ENCODE data around the gene MRPL39. TPM values are rescaled to one million over a fixed set of nuclear protein-coding genes. Genes with fewer than 3 reads are reported as not detected.
A peak's percentile ranks its signal among the peaks of the same experiment; 100 is the strongest.

MRPL39 gene
- 34.5 and 39.3 TPM in 2 replicates for total RNA-seq

DNA sequence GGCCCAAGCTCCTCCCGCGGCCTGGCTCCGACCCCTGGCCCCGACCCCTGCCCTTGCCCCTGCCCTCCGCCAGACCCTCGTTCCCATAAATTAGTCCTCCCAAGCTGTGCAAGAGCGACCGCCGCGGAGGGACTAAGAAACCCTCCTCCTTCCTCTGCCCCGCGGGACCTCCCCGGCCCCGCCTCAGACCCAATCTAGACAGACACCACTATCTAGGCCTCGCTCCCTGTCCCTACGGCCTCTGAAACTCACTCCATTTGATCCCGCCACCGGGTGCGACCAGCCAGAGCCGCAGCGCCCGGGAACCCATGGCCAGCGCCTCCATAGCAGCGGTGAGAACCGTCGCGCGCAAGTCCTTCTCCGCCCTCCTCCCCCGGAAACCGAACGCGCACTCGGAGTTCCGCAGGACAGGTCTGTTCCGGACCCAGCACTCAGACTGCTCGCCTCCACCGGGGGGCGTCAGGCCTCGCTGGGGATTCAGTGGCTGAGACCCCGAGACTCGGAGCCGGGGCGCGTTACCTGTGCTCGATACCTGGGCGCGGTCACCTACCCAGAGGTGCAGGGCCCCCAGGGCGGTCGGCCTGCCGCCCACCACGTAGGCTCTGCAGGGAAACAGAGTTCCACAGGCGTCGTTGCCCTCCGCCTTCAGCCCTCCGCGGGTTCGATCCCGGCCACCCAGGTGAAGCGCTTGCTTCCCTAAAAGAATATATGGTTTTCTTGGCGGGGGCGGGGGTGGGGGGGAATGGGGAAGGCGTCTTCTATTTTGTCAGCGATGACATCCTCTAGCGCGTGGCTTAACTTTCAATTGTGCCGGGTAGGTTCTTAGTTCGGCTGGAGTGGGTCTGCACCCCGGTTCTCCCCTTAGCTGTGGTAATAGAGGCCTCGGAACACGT lies at the start of gene MRPL39:
Gene MRPL39 (minus strand): TSS at position 331 of the 893 bp plus-strand sequence. CDS start 6 bp downstream, at position 325.
- TF ChIP-seq, protein P1, sequence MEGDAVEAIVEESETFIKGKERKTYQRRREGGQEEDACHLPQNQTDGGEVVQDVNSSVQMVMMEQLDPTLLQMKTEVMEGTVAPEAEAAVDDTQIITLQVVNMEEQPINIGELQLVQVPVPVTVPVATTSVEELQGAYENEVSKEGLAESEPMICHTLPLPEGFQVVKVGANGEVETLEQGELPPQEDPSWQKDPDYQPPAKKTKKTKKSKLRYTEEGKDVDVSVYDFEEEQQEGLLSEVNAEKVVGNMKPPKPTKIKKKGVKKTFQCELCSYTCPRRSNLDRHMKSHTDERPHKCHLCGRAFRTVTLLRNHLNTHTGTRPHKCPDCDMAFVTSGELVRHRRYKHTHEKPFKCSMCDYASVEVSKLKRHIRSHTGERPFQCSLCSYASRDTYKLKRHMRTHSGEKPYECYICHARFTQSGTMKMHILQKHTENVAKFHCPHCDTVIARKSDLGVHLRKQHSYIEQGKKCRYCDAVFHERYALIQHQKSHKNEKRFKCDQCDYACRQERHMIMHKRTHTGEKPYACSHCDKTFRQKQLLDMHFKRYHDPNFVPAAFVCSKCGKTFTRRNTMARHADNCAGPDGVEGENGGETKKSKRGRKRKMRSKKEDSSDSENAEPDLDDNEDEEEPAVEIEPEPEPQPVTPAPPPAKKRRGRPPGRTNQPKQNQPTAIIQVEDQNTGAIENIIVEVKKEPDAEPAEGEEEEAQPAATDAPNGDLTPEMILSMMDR (IDR thresholded peaks at IDR 0.05; ENCODE audit: insufficient read depth, low read depth, low read length), result peak; percentile 71
- DNase-seq (ENCODE audit: low read depth), result peak; percentile 91

DNA sequence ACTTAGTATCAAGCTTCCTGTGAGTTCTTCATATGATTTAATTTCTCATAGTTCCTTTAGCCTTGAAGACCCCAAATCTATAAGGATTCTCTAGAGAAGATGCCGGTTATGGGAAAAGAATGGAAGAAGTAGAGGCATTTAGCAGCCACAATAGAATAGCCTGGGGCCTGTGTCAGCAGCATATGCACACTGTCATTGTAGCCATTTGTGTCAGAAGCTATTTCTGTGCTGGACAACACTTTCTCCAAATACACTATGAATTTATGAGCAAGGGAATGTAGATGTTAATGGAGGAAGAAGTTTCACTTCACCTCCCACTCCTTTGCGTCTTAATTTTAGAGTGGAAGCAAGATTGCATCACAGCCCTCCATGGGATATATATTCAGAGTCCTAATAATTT lies 49.1 kb upstream of the MRPL39 start:
- no peak for DNase-seq (ENCODE audit: low read depth)
- no peak overlapping the region for H3K4me3 ChIP-seq (ENCODE audit: low read depth, low read length)
- TF ChIP-seq, protein P1 (IDR thresholded peaks at IDR 0.05; ENCODE audit: insufficient read depth, low read depth, low read length), result no peak

More for the DNA sequence above, at the start of gene MRPL39:
- H3K4me3 ChIP-seq (ENCODE audit: low read depth, low read length), result peak within 1 kb of the TSS; percentile 89

DNA sequence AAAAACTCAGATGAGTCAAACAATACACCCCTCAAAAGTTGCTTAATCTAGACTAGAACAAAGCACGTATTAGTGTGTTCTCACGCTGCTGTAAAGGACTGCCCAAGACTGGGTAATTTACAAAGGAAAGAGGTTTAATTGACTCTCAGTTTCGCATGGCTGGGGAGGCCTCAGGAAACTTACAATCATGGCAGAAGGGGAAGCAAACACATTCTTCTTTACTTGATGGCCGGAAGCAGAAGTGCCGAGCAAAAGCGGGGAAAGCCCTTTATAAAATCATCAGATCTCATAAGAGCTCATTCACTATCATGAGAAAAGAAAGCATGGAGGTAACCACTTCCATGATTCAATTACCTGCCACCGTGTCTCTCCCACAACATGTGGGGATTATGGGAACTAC lies 41.9 kb upstream of the MRPL39 start:
- no peak overlapping the region for H3K4me3 ChIP-seq (ENCODE audit: low read depth, low read length)
- no peak for DNase-seq (ENCODE audit: low read depth)

DNA sequence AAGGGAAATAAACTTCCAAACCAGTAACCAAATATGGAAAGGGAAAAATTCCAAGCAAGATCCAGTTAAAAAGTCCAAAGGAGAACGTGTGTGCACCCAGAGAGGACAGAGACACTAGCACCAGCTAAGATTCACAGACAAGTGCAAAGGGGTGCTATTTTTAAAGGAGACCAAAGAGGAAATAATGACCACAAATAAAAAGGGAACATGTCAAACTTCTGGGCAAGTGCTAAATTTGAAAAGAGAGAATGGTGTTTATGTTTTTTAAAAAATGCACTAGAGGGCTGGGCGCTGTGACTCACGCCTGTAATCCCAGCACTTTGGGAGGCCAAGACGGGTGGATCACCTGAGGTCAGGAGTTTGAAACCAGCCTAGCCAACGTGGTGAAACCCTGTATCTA lies 40.4 kb upstream of the MRPL39 start:
- TF ChIP-seq, protein P1 (IDR thresholded peaks at IDR 0.05; ENCODE audit: insufficient read depth, low read depth, low read length), result no peak
- no peak for DNase-seq (ENCODE audit: low read depth)
- H3K4me3 ChIP-seq (ENCODE audit: low read depth, low read length), result no peak overlapping the region

More for the DNA sequence above, 41.9 kb upstream of the MRPL39 start:
- TF ChIP-seq, protein P1 (IDR thresholded peaks at IDR 0.05; ENCODE audit: insufficient read depth, low read depth, low read length), result no peak

DNA sequence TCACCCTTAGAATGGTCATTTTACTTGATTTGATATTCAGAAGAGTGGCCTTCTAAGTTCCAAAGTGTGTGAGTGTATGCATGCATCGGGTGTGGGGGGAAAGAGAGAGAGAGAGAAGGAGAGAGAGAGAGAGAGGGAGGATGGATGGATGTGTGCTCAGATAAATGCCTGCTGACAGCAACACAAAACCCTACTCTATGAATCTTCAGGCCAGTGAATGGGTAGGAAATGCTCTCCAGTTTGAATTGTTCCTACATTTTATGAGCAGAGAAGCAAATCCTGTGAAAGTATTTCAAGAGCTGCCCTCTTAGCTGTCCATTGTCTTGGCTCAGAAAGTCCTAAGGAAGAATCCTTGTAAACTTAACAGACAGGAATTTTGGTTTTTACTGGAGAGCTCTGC lies 39.2 kb upstream of the MRPL39 start:
- DNase-seq (ENCODE audit: low read depth), result no peak
- H3K4me3 ChIP-seq (ENCODE audit: low read depth, low read length), result no peak overlapping the region
- TF ChIP-seq, protein P1 (IDR thresholded peaks at IDR 0.05; ENCODE audit: insufficient read depth, low read depth, low read length), result no peak

DNA sequence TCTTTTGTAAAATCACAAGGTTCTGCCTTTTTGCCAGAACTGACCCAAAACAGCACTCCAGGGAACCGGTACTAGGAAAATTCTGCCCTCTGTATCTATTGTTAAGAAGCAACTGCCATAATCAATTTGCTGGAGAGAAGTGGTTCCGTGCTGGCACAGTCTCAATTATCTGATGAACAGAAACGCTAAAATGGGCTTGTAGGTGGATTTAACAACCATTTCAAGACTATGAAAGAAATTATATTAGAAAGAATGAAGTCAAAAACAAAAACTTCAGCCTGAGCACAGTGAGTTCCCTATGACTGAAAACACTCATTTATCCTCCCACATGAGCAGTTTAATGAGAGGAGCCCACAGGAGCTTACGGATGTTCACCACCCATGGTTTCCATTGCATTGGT lies 36.2 kb upstream of the MRPL39 start:
- TF ChIP-seq, protein P1 (IDR thresholded peaks at IDR 0.05; ENCODE audit: insufficient read depth, low read depth, low read length), result no peak
- DNase-seq (ENCODE audit: low read depth), result no peak
- no peak overlapping the region for H3K4me3 ChIP-seq (ENCODE audit: low read depth, low read length)
